Liver (tissue), 9 donors: ENCODE measurements around the gene ZNF117. TPM values are rescaled to one million over a fixed set of nuclear protein-coding genes. Genes with fewer than 3 reads are reported as not detected.
"Not testable (repeated sequence)": the region's sequence is repeated elsewhere in the genome, so short reads cannot be mapped to it uniquely, and the experiment has no call there.

ENCODE experiments used
- DNase-seq: peaks from one replicate; pipeline ENCODE4 v3.0.0-alpha.2; 2017; ENCODE audit warnings: low spot score
- H3K27ac ChIP-seq, 2 donors: one replicate each; pipeline ENCODE4 v1.7.0; 2013; ENCODE audit warnings: inconsistent platforms in 2 of 2, low read length in 2 of 2, control low read depth in 1 of 2, low read depth in 1 of 2, mild to moderate bottlenecking in 1 of 2
- H3K27me3 ChIP-seq, 4 donors: one replicate each; pipeline versions ENCODE4 v1.6.1 to v1.7.0; 2013; ENCODE audit warnings: low read length in 3 of 4, inconsistent platforms in 1 of 4, mild to moderate bottlenecking in 1 of 4, moderate library complexity in 1 of 4; ENCODE audit not compliant: control insufficient read depth in 4 of 4, insufficient read depth in 4 of 4
- H3K36me3 ChIP-seq, 4 donors: one replicate each; pipeline versions ENCODE4 v1.6.1 to v1.7.0; 2013; ENCODE audit warnings: low read length in 3 of 4, mild to moderate bottlenecking in 3 of 4, low read depth in 1 of 4, moderate library complexity in 1 of 4; ENCODE audit not compliant: control insufficient read depth in 4 of 4, insufficient read depth in 3 of 4
- H3K4me1 ChIP-seq, 4 donors: one replicate each; pipeline versions ENCODE4 v1.6.1 to v1.7.0; 2013; ENCODE audit warnings: low read length in 3 of 4, mild to moderate bottlenecking in 3 of 4, moderate library complexity in 1 of 4; ENCODE audit not compliant: control insufficient read depth in 4 of 4, insufficient read depth in 4 of 4
- H3K4me3 ChIP-seq, 3 donors: one replicate each; pipeline versions ENCODE4 v1.6.1 to v1.7.0; 2013; ENCODE audit warnings: low read length in 3 of 3, control low read depth in 1 of 3, low read depth in 1 of 3, mild to moderate bottlenecking in 1 of 3
- H3K9ac ChIP-seq, 2 donors: one replicate each; pipeline ENCODE4 v1.7.0; 2013; ENCODE audit warnings: low read length in 2 of 2, mild to moderate bottlenecking in 2 of 2, moderate library complexity in 2 of 2, control low read depth in 1 of 2, low read depth in 1 of 2
- H3K9me3 ChIP-seq, 4 donors: one replicate each; pipeline versions ENCODE4 v1.6.1 to v1.7.0; 2013; ENCODE audit warnings: low read length in 3 of 4; ENCODE audit not compliant: control insufficient read depth in 4 of 4
- HNF4A ChIP-seq, 2 donors: conservative IDR thresholded peaks; 2 replicates each; pipeline ENCODE4 v1.6.1; 2016; ENCODE audit warnings: antibody characterized with exemption in 2 of 2, mild to moderate bottlenecking in 2 of 2
- SP1 ChIP-seq: IDR thresholded peaks from 2 replicates; pipeline ENCODE4 v1.6.1; 2018; ENCODE audit warnings: antibody characterized with exemption, mild to moderate bottlenecking
- WGBS: extraction: QIAGEN DNeasy Blood & Tissue Kit; methylation state at CpG from one replicate; pipeline ENCODE4 v1.1.7; 2013; 5-methylcytosine and 5-hydroxymethylcytosine counted together
- polyA plus RNA-seq, 2 donors: library from polyadenylated mRNA; stranded (reverse) in 1 of 2; unstranded in 1 of 2; fragments of 200-250 nt in 1 of 2; fragments of >200 nt in 1 of 2; fragmentation: Nextera tagmentation in 1 of 2; extraction: Ambion mirVana in 1 of 2; gene quantifications; one replicate each; pipeline versions ENCODE4 v1.2.1 to v1.2.3, GENCODE V29; 2013 to 2015
- total RNA-seq, 2 donors: library from RNA; depleted of rRNA; stranded (reverse); fragments of >200 nt; gene quantifications; one replicate each; pipeline ENCODE4 v1.2.3, GENCODE V29; 2014
- donor health status: healthy.
- donor health status: healthy.
- donor health status: healthy.
- donor health status: healthy.
- donor health status: healthy.

ZNF117 gene
- total and polyA plus RNA-seq, 4 donors = 0.69 to 4.3 (median 2.5) TPM

- Histone ChIP-seq H3K27me3 (no peaks in the 10 kb centered on the region), H3K9ac (no peak overlapping the region), H3K27ac (peak overlapping the region in 1 of 2 donors; percentile 63), H3K36me3 (no peaks in the 10 kb centered on the region), H3K9me3 (no peaks in the 10 kb centered on the region), H3K4me1 (peaks cover 0 to 3% (median 0%) of the 10 kb centered on the region in 4 donors), H3K4me3 (peak overlapping the region in 2 of 3 donors; percentile 68 to 88)
- TF ChIP-seq SP1 = peak; percentile 11
- TF ChIP-seq HNF4A (conservative IDR thresholded peaks at IDR 0.05) = no peak
- 2% methylated on average over 92 of the region's 92 CpGs for WGBS
- peak; percentile 96 for DNase-seq
Observed at GRCh38 chr7:65037740-65038688, 47.2 kb upstream of the ZNF117 start.

- not testable (repeated sequence) for DNase-seq, H3K27me3 ChIP-seq, H3K4me3 ChIP-seq, H3K9me3 ChIP-seq, H3K4me1 ChIP-seq, H3K36me3 ChIP-seq, H3K9ac ChIP-seq
- 59% methylated on average over 2 of the region's 2 CpGs for WGBS
- H3K27ac ChIP-seq = peak overlapping the region in 1 of 2 donors; percentile 42
Observed at GRCh38 chr7:65036526-65036925, 45.7 kb upstream of the ZNF117 start.

GRCh38 chr7:65035469-65035868 lies 44.6 kb upstream of the ZNF117 start:
- not testable (repeated sequence) for H3K4me3 ChIP-seq, H3K9me3 ChIP-seq, DNase-seq, H3K27ac ChIP-seq, H3K27me3 ChIP-seq, H3K36me3 ChIP-seq, H3K9ac ChIP-seq, H3K4me1 ChIP-seq

- not testable (repeated sequence) for H3K36me3 ChIP-seq, H3K27me3 ChIP-seq, H3K4me1 ChIP-seq, H3K9me3 ChIP-seq, DNase-seq, H3K4me3 ChIP-seq, H3K27ac ChIP-seq, H3K9ac ChIP-seq
- WGBS = 67% methylated on average over 8 of the region's 10 CpGs
Observed at GRCh38 chr7:65034120-65034782, 43.4 kb upstream of the ZNF117 start.

- H3K9ac ChIP-seq, H3K9me3 ChIP-seq, H3K4me1 ChIP-seq, DNase-seq, H3K27me3 ChIP-seq, H3K27ac ChIP-seq, H3K4me3 ChIP-seq, H3K36me3 ChIP-seq: not testable (repeated sequence)
- 94% methylated on average over 30 of the region's 30 CpGs for WGBS
Observed at GRCh38 chr7:65033391-65033790, 42.6 kb upstream of the ZNF117 start.

GRCh38 chr7:65025023-65025422 lies 34.2 kb upstream of the ZNF117 start:
- H3K4me1 ChIP-seq, H3K36me3 ChIP-seq, H3K9ac ChIP-seq, H3K27ac ChIP-seq, H3K4me3 ChIP-seq, H3K27me3 ChIP-seq, H3K9me3 ChIP-seq, DNase-seq: not testable (repeated sequence)
